ENCODE results near the gene IGSF9. TPM values are rescaled to one million over a fixed set of nuclear protein-coding genes. Genes with fewer than 3 reads are reported as not detected.

The IGSF9 gene
- polyA plus RNA-seq, 1 experiment: not detected

- ChIA-PET POLR2A (no interaction called here), CTCF (interaction anchor here (0.9 to 3.5 kb wide), 7 partner anchors 8 to 457 kb away, joined by 3 to 27 read pairs (median 4); no protein-coding TSS in a partner anchor)
- H3K4me3 ChIP-seq (ENCODE audit: low read depth, low read length): no peak overlapping the region
- no peaks in the 10 kb centered on the region for H3K36me3 ChIP-seq (ENCODE audit: control insufficient read depth, insufficient read depth, low read length)
- no peak for DNase-seq (ENCODE audit: low read depth)
- H3K27me3 ChIP-seq (ENCODE audit: control insufficient read depth, insufficient read depth, low read length): no peaks in the 10 kb centered on the region
- no peak for TF ChIP-seq CTCF (IDR thresholded peaks at IDR 0.05; ENCODE audit: insufficient read depth, low read depth, low read length)
Observed at GRCh38 chr1:159879977-159880376, 65.4 kb downstream of the IGSF9 start.

- ChIA-PET CTCF (interaction anchor here (0.7 to 3.5 kb wide), 4 partner anchors 9 to 81 kb away, joined by 3 to 18 read pairs (median 8); no protein-coding TSS in a partner anchor), POLR2A (no interaction called here)
- Histone ChIP-seq H3K36me3 (ENCODE audit: control insufficient read depth, insufficient read depth, low read length) (no peaks in the 10 kb centered on the region), H3K4me3 (ENCODE audit: low read depth, low read length) (no peak overlapping the region), H3K27me3 (ENCODE audit: control insufficient read depth, insufficient read depth, low read length) (no peaks in the 10 kb centered on the region)
- DNase-seq (ENCODE audit: low read depth): no peak
- TF ChIP-seq CTCF (IDR thresholded peaks at IDR 0.05; ENCODE audit: insufficient read depth, low read depth, low read length): no peak
Observed at GRCh38 chr1:159879136-159879535, 66.3 kb downstream of the IGSF9 start.

GRCh38 chr1:159877695-159878444 is 67.5 kb downstream of the IGSF9 start:
- no peak for DNase-seq (ENCODE audit: low read depth)
- ChIA-PET POLR2A (no interaction called here), CTCF (interaction anchor here (0.5 to 3.5 kb wide), 3 partner anchors 9 to 79 kb away, joined by 3 to 18 read pairs (median 11); no protein-coding TSS in a partner anchor)
- TF ChIP-seq CTCF (IDR thresholded peaks at IDR 0.05; ENCODE audit: insufficient read depth, low read depth, low read length): no peak
- Histone ChIP-seq H3K4me3 (ENCODE audit: low read depth, low read length) (no peak overlapping the region), H3K36me3 (ENCODE audit: control insufficient read depth, insufficient read depth, low read length) (no peaks in the 10 kb centered on the region), H3K27me3 (ENCODE audit: control insufficient read depth, insufficient read depth, low read length) (no peaks in the 10 kb centered on the region)

Small RNA genes lying within 50 kb of the gene (small RNA-seq; reads per million reads assigned to genes)
- not detected for gene MIR4259 (ENCODE audit: insufficient read length, low read depth, low replicate concordance)

Other genes starting within 250 kb of the IGSF9 start
- not detected in 2 replicates for gene CRP, start 231.0 kb downstream of the IGSF9 start, polyA plus RNA-seq (2011; rRNA removed)
- gene DUSP23, start 164.7 kb downstream of the IGSF9 start, polyA plus RNA-seq (2011; rRNA removed): 16.0 and 22.8 TPM in 2 replicates
- gene FCRL6, start 143.3 kb downstream of the IGSF9 start, polyA plus RNA-seq (2011; rRNA removed): not detected in 2 replicates
- 0.05 and 0.06 TPM in 2 replicates for gene SLAMF8, start 118.7 kb downstream of the IGSF9 start, polyA plus RNA-seq (2011; rRNA removed)
- gene VSIG8, start 83.0 kb downstream of the IGSF9 start, polyA plus RNA-seq (2011; rRNA removed): not detected in 2 replicates
- 0.56 TPM in 2 replicates for gene CFAP45, start 45.4 kb downstream of the IGSF9 start, polyA plus RNA-seq (2011; rRNA removed)
- 628 and 745 TPM in 2 replicates for gene TAGLN2, start 20.1 kb downstream of the IGSF9 start, polyA plus RNA-seq (2011; rRNA removed)
- gene SLAMF9, start 8.6 kb upstream of the IGSF9 start, polyA plus RNA-seq (2011; rRNA removed): not detected in 2 replicates
- 3.5 and 4.8 TPM in 2 replicates for gene PIGM, start 86.4 kb upstream of the IGSF9 start, polyA plus RNA-seq (2011; rRNA removed)
- not detected in 2 replicates for gene KCNJ10, start 124.5 kb upstream of the IGSF9 start, polyA plus RNA-seq (2011; rRNA removed)
- gene KCNJ9, start 135.9 kb upstream of the IGSF9 start, polyA plus RNA-seq (2011; rRNA removed): not detected in 2 replicates
- gene IGSF8, start 153.0 kb upstream of the IGSF9 start, polyA plus RNA-seq (2011; rRNA removed): 17.4 and 29.7 TPM in 2 replicates
- 0.49 and 1.1 TPM in 2 replicates for gene ATP1A2, start 170.1 kb upstream of the IGSF9 start, polyA plus RNA-seq (2011; rRNA removed)
- gene ATP1A4, start 206.0 kb upstream of the IGSF9 start, polyA plus RNA-seq (2011; rRNA removed): not detected in 2 replicates
- 1.4 and 1.5 TPM in 2 replicates for gene CASQ1, start 245.0 kb upstream of the IGSF9 start, polyA plus RNA-seq (2011; rRNA removed)

Data from BJ (cell line).